Keratinocyte (primary cell): ENCODE measurements around the gene MRPS14.

ENCODE experiments used
- EZH2 ChIP-seq: IDR thresholded peaks from one replicate; pipeline ENCODE4 v1.6.1; 2012; ENCODE audit warnings: inconsistent platforms, mild to moderate bottlenecking, low read length, moderate library complexity
- TF ChIP-seq, protein P1 (sequence below), 3 experiments: IDR thresholded peaks in 1 of 3; conservative IDR thresholded peaks in 1 of 3; optimal IDR thresholded peaks in 1 of 3; 2 replicates in 2 of 3; 3 replicates in 1 of 3; pipeline versions ENCODE3 to v1.5.1; 2011; ENCODE audit warnings: low read length in 3 of 3, mild to moderate bottlenecking in 3 of 3, moderate library complexity in 2 of 3, control low read depth in 1 of 3, inconsistent platforms in 1 of 3; ENCODE audit not compliant: insufficient read depth in 2 of 3; ENCODE audit errors: extremely low read depth in 1 of 3

DNA sequence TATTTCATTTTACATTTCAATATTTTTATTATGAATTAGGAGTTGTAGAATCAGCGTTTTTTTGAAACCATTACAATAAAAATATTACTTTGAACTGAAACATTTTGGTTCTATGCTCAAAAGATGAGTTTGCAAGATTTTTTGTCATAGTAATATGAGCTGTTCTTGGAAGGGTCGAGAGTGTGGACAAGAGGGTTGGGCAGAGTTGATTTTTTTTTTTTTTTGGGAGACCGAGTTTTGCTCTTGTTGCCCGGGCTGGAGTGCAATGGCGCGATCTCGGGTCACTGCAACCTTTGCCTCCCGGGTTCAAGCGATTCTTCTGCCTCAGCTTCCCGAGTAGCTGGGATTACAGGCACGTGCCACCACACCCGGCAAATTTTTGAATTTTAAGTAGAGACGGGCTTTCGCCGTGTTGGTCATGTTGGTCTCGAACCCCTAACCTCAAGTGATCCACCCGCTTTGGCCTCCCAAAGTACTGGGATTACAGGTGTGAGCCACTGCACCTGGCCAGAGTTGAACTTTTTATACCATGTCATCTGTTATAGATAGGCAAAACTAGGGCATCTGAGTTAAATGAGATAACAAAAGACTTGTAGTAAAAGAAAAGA lies 20.2 kb downstream of the MRPS14 start:
- TF ChIP-seq, protein P1, sequence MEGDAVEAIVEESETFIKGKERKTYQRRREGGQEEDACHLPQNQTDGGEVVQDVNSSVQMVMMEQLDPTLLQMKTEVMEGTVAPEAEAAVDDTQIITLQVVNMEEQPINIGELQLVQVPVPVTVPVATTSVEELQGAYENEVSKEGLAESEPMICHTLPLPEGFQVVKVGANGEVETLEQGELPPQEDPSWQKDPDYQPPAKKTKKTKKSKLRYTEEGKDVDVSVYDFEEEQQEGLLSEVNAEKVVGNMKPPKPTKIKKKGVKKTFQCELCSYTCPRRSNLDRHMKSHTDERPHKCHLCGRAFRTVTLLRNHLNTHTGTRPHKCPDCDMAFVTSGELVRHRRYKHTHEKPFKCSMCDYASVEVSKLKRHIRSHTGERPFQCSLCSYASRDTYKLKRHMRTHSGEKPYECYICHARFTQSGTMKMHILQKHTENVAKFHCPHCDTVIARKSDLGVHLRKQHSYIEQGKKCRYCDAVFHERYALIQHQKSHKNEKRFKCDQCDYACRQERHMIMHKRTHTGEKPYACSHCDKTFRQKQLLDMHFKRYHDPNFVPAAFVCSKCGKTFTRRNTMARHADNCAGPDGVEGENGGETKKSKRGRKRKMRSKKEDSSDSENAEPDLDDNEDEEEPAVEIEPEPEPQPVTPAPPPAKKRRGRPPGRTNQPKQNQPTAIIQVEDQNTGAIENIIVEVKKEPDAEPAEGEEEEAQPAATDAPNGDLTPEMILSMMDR (optimal IDR thresholded peaks at IDR 0.05 in 1 of 3, IDR thresholded peaks at IDR 0.05 in 1 of 3, conservative IDR thresholded peaks at IDR 0.05 in 1 of 3; ENCODE audit: extremely low read depth in 1 of 3, insufficient read depth in 2 of 3, low read length in 3 of 3): no peak
- no peak for TF ChIP-seq EZH2
